MM.1S (cell line): ENCODE data around the gene SDE2.

Source experiments
- CTCF ChIP-seq: fragments of 300-600 bp; sonication (generic); IDR thresholded peaks from 2 replicates; pipeline ENCODE4 v1.5.1; 2016; ENCODE audit warnings: antibody characterized with exemption, low read length, mixed read lengths
- EZH2 ChIP-seq: fragments of 300-600 bp; sonication (generic); optimal IDR thresholded peaks from 2 replicates; pipeline ENCODE3; 2017; ENCODE audit warnings: low read depth, mild to moderate bottlenecking, antibody characterized with exemption, low read length, mixed read lengths
- EZH2phosphoT487 ChIP-seq: fragments of 300-600 bp; sonication (generic); IDR thresholded peaks from 2 replicates; pipeline ENCODE4 v1.6.1; 2018; ENCODE audit warnings: antibody characterized with exemption, low read length

- TF ChIP-seq CTCF (peak; percentile 91), EZH2phosphoT487 (no peak), EZH2 (no peak)
Observed at GRCh38 chr1:225987491-225988316, 11.4 kb downstream of the SDE2 start.
